ENCODE data around the gene ZP3.
"Not testable (repeated sequence)": the region's sequence is repeated elsewhere in the genome, so short reads cannot be mapped to it uniquely, and the experiment has no call there.

Gene ZP3

DNA sequence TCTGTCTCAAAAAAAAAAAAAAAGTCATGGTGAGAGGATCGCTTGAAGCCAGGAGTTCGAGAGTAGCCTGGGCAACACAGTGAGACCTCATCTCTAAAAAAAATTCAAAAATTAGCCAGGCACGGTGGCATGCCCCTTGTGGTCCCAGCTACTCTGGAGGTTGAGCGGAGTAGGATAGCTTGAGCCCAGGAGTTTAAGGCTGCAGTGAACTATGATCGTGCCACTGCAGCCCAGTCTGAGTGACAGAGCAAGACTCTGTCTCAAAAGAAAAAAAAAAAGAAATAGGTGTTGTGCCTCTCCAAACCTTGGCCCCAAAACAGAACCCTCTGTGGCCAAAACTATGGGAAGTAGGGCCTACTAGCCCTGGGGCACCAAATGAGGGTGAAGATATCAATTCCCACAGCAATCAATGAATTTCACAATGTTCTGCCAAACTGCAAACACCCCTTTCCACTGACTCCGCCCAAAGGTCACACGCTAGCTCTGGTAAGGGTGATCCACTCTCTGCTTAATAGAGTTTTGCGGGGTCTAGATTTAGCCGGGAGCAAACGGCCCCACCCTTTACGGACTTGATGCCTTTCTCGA, 32.1 kb upstream of the ZP3 start:
- Histone ChIP-seq H3K27ac (peak overlapping the region; percentile 83), H3K36me3 (no peaks in the 10 kb centered on the region), H3K9me3 (no peaks in the 10 kb centered on the region), H3K9ac (peak overlapping the region; percentile 34; the same call in 1 of the 2 replicates), H4K20me1 (no peaks in the 10 kb centered on the region), H3K4me2 (peak overlapping the region; percentile 97), H3K4me3 (peak overlapping the region; percentile 83), H3K4me1 (peaks cover 64% of the 10 kb centered on the region), H3K27me3 (no peaks in the 10 kb centered on the region)
- no peak for TF ChIP-seq Cebpa-rat (IDR thresholded peaks at IDR 0.05)

GRCh38 chr7:76393116-76394031, 31.4 kb upstream of the ZP3 start:
- H3K9ac ChIP-seq, result peak overlapping the region; percentile 84
- peak overlapping the region; percentile 83 for H3K27ac ChIP-seq
- H3K4me1 ChIP-seq, result peaks cover 63% of the 10 kb centered on the region
- H3K27me3 ChIP-seq, result no peaks in the 10 kb centered on the region
- H3K4me3 ChIP-seq, result peak overlapping the region; percentile 83
- TF ChIP-seq Cebpa-rat (IDR thresholded peaks at IDR 0.05), result no peak
- no peaks in the 10 kb centered on the region for H3K9me3 ChIP-seq
- H3K4me2 ChIP-seq, result peak overlapping the region; percentile 97
- no peaks in the 10 kb centered on the region for H3K36me3 ChIP-seq
- no peaks in the 10 kb centered on the region for H4K20me1 ChIP-seq

DNA sequence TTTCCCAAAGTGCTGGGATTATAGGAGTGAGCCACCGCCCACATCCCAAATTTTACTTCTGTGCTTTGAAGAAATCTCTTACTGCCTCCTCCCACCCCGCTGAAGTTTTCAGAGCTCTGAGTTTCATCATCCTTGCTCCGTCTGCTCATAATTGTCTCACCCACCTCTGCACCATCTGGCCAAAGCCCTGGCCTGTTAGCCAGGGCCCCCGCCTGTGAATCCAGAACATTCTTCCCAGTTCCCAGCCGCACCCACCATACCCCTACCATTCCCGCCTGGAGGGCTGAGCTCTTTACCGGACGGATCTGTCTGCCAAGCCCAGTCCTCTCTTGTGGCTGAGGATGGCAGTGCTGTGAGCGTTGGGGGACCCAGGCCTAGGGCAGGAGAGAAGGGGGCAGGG, 29.8 kb upstream of the ZP3 start:
- no peak for TF ChIP-seq Cebpa-rat (IDR thresholded peaks at IDR 0.05)
- H3K27me3 ChIP-seq, result no peaks in the 10 kb centered on the region
- no peak overlapping the region for H3K4me2 ChIP-seq
- no peak overlapping the region for H3K9ac ChIP-seq
- H3K36me3 ChIP-seq, result no peaks in the 10 kb centered on the region
- no peak overlapping the region for H3K27ac ChIP-seq
- H3K4me3 ChIP-seq, result no peak overlapping the region
- H3K9me3 ChIP-seq, result no peaks in the 10 kb centered on the region
- H4K20me1 ChIP-seq, result no peaks in the 10 kb centered on the region
- peaks cover 47% of the 10 kb centered on the region for H3K4me1 ChIP-seq

DNA sequence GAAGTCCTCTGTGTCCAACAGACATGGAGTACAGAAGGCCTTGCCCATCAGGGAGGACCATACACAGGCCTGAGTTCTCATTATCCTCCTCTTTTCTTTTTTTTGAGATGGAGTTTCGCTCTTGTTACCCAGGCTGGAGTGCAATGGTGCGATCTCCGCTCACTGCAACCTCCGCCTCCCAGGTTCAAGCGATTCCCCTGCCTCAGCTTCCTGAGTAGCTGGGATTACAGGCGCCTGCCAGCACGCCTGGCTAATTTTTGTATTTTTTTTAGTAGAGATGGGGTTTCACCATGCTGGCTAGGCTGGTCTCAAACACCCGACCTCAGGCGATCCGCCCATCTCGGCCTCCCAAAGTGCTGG, 29.2 kb upstream of the ZP3 start:
- H3K36me3 ChIP-seq, H4K20me1 ChIP-seq, H3K27me3 ChIP-seq, H3K4me3 ChIP-seq, H3K9me3 ChIP-seq, H3K4me2 ChIP-seq, H3K27ac ChIP-seq: not testable (repeated sequence)
- Histone ChIP-seq H3K9ac (0 out of 2 replicates have a peak overlapping the region, but pooled peaks have one; percentile 24), H3K4me1 (peaks cover 44% of the 10 kb centered on the region)

DNA sequence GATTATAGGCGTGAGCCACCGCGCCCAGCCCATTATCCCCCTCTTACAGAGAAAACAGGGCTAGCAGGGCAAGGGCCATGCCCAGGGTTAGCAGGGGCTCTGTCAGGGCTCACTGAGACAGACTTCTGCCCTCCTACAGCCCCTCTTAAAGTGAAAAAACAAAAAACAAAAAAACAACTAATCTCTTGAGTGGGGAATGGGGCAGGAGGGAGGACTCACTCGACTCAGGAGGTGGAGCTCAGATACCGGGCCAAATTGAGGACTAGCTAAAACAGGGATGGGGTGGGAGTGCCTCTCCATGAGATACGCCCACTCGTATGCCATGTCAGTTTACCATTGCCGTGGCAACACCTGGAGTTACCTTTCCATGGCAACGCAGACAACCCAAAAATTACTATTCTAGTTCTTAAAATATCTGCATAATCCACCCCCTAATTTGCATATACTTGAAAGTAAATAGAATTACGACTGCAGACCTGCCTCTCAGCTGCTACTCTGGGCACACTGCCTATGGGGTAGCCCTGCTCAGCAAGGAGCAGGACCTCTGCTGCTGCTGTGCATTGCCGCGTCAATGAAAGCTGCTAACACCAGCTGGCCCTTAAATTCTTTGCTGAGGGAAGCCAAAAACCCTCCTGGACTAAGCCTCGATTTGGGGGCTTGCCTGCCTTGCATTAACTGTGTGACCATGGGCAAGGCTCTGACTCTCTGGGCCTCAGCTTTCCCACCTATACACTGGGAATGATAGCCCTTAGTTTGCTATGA, 28.6 kb upstream of the ZP3 start:
- Histone ChIP-seq H3K4me2 (no peak overlapping the region), H3K9ac (0 out of 2 replicates have a peak overlapping the region, but pooled peaks have one; percentile 24), H3K27ac (no peak overlapping the region), H4K20me1 (no peaks in the 10 kb centered on the region), H3K4me3 (no peak overlapping the region), H3K9me3 (no peaks in the 10 kb centered on the region), H3K4me1 (peaks cover 44% of the 10 kb centered on the region), H3K27me3 (no peaks in the 10 kb centered on the region), H3K36me3 (no peaks in the 10 kb centered on the region)
- no peak for TF ChIP-seq Cebpa-rat (IDR thresholded peaks at IDR 0.05)

- H3K4me3 ChIP-seq, result no peak overlapping the region
- peaks cover 43% of the 10 kb centered on the region for H3K4me1 ChIP-seq
- no peaks in the 10 kb centered on the region for H3K27me3 ChIP-seq
- TF ChIP-seq Cebpa-rat (IDR thresholded peaks at IDR 0.05), result no peak
- no peak overlapping the region for H3K27ac ChIP-seq
- no peaks in the 10 kb centered on the region for H3K36me3 ChIP-seq
- H3K4me2 ChIP-seq, result peak overlapping the region; percentile 66
- H4K20me1 ChIP-seq, result no peaks in the 10 kb centered on the region
- no peaks in the 10 kb centered on the region for H3K9me3 ChIP-seq
- no peak overlapping the region for H3K9ac ChIP-seq
These were observed 27.9 kb upstream of the ZP3 start for GRCh38 chr7:76396864-76397263.

- peak overlapping the region; percentile 54 for H3K4me3 ChIP-seq
- H3K4me1 ChIP-seq, result peaks cover 36% of the 10 kb centered on the region
- H3K9ac ChIP-seq, result peak overlapping the region; percentile 24; the same call in 1 of the 2 replicates
- H3K4me2 ChIP-seq, result peak overlapping the region; percentile 66
- no peaks in the 10 kb centered on the region for H3K9me3 ChIP-seq
- H3K27ac ChIP-seq, result 0 out of 2 replicates have a peak overlapping the region, but pooled peaks have one; percentile 26
- H4K20me1 ChIP-seq, result no peaks in the 10 kb centered on the region
- TF ChIP-seq Cebpa-rat (IDR thresholded peaks at IDR 0.05), result no peak
- no peaks in the 10 kb centered on the region for H3K27me3 ChIP-seq
- H3K36me3 ChIP-seq, result no peaks in the 10 kb centered on the region
These were observed 27.2 kb upstream of the ZP3 start for GRCh38 chr7:76397409-76398183.

- Histone ChIP-seq H3K4me3 (no peak overlapping the region), H3K4me2 (no peak overlapping the region), H4K20me1 (no peaks in the 10 kb centered on the region), H3K9me3 (no peaks in the 10 kb centered on the region), H3K27ac (no peak overlapping the region), H3K9ac (no peak overlapping the region), H3K36me3 (no peaks in the 10 kb centered on the region), H3K27me3 (no peaks in the 10 kb centered on the region), H3K4me1 (peaks cover 37% of the 10 kb centered on the region)
- TF ChIP-seq Cebpa-rat (IDR thresholded peaks at IDR 0.05), result no peak
These were observed 24.5 kb upstream of the ZP3 start for GRCh38 chr7:76400248-76400647.

DNA sequence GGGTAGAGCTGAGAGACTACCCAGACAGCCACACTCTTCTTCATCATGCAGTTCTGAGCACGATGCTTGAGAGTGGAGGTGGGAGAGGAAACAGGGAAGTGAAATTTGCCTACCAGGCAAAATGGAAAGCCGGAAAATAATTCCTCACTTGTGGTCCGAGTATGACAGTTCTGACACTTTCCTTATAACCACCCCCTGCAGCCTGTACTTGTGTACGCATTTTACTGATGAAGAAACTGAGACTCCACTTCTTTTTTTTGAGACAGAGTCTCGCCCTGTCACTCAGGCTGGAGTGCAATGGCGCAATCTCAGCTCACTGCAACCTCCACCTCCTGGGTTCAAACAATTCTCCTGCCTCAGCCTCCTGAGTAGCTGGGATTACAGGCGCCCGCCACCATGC, 21.7 kb upstream of the ZP3 start:
- H3K36me3 ChIP-seq, H3K9ac ChIP-seq, H3K27ac ChIP-seq, H4K20me1 ChIP-seq, H3K27me3 ChIP-seq, H3K4me3 ChIP-seq, H3K4me2 ChIP-seq, H3K9me3 ChIP-seq: not testable (repeated sequence)
- H3K4me1 ChIP-seq, result peaks cover 15% of the 10 kb centered on the region

Measured in BLaER1 (cell line).